T-helper 2 cell treated with Interferon-gamma antibody and Interleukin-4, amounts not matched to agents 5 μg/mL and 100 μg/mL, for 36 hours (primary cell): ENCODE results near the gene PAX5.
A peak's percentile ranks its signal among the peaks of the same experiment; 100 is the strongest.

ENCODE experiments used
- DNase-seq: peaks from one replicate; pipeline ENCODE4 v3.0.0; 2021; ENCODE audit warnings: low spot score
- H3K27ac Mint-ChIP-seq: one replicate; pipeline ENCODE4 v1.8.0; 2021; ENCODE audit warnings: mild to moderate bottlenecking, mixed read lengths
- H3K27me3 Mint-ChIP-seq: one replicate; pipeline ENCODE4 v1.8.0; 2021; ENCODE audit warnings: low read depth, mixed read lengths
- H3K36me3 Mint-ChIP-seq: one replicate; pipeline ENCODE4 v1.8.0; 2021; ENCODE audit warnings: low read depth, mixed read lengths
- H3K4me1 Mint-ChIP-seq: one replicate; pipeline ENCODE4 v1.8.0; 2021; ENCODE audit warnings: low read depth, mixed read lengths
- H3K4me3 Mint-ChIP-seq: one replicate; pipeline ENCODE4 v1.8.0; 2022; ENCODE audit warnings: mild to moderate bottlenecking, moderate library complexity, mixed read lengths
- H3K9me3 Mint-ChIP-seq: one replicate; pipeline ENCODE4 v1.8.0; 2021; ENCODE audit warnings: mixed read lengths

PAX5 gene

GRCh38 chr9:37053684-37054362 lies 19.8 kb upstream of the PAX5 start:
- Mint-ChIP-seq H3K27ac (no peak overlapping the region), H3K9me3 (no peaks in the 10 kb centered on the region), H3K36me3 (no peaks in the 10 kb centered on the region), H3K4me1 (no peaks in the 10 kb centered on the region), H3K27me3 (peaks cover 69% of the 10 kb centered on the region), H3K4me3 (no peak overlapping the region)
- no peak for DNase-seq

GRCh38 chr9:37046683-37047082 lies 12.6 kb upstream of the PAX5 start:
- Mint-ChIP-seq H3K4me3 (no peak overlapping the region), H3K27ac (no peak overlapping the region), H3K9me3 (no peaks in the 10 kb centered on the region), H3K27me3 (peaks cover 66% of the 10 kb centered on the region), H3K36me3 (no peaks in the 10 kb centered on the region), H3K4me1 (no peaks in the 10 kb centered on the region)
- no peak for DNase-seq

- Mint-ChIP-seq H3K36me3 (no peaks in the 10 kb centered on the region), H3K4me3 (no peak overlapping the region), H3K4me1 (peaks cover 2% of the 10 kb centered on the region), H3K9me3 (no peaks in the 10 kb centered on the region), H3K27me3 (peaks cover 78% of the 10 kb centered on the region), H3K27ac (no peak overlapping the region)
- DNase-seq = no peak
These were observed 8.4 kb upstream of the PAX5 start for GRCh38 chr9:37042421-37042820.

GRCh38 chr9:37040508-37041127 lies 6.5 kb upstream of the PAX5 start:
- Mint-ChIP-seq H3K9me3 (no peaks in the 10 kb centered on the region), H3K36me3 (peaks cover 3% of the 10 kb centered on the region), H3K27me3 (peaks cover 82% of the 10 kb centered on the region), H3K4me1 (peaks cover 14% of the 10 kb centered on the region), H3K27ac (no peak overlapping the region), H3K4me3 (no peak overlapping the region)
- no peak for DNase-seq

GRCh38 chr9:37038943-37039464 lies 4.9 kb upstream of the PAX5 start:
- Mint-ChIP-seq H3K4me3 (no peak overlapping the region), H3K36me3 (peaks cover 3% of the 10 kb centered on the region), H3K27ac (no peak overlapping the region), H3K9me3 (no peaks in the 10 kb centered on the region), H3K27me3 (peaks cover 84% of the 10 kb centered on the region), H3K4me1 (peaks cover 18% of the 10 kb centered on the region)
- DNase-seq = no peak

- Mint-ChIP-seq H3K4me1 (peaks cover 18% of the 10 kb centered on the region), H3K27ac (no peak overlapping the region), H3K4me3 (peak overlapping the region; percentile 61), H3K27me3 (peaks cover 84% of the 10 kb centered on the region), H3K9me3 (no peaks in the 10 kb centered on the region), H3K36me3 (peaks cover 3% of the 10 kb centered on the region)
- no peak for DNase-seq
These were observed 4.4 kb upstream of the PAX5 start for GRCh38 chr9:37038302-37038942.

- Mint-ChIP-seq H3K27ac (no peak overlapping the region), H3K27me3 (peaks cover 85% of the 10 kb centered on the region)
These were observed 3.6 kb upstream of the PAX5 start for GRCh38 chr9:37037503-37038301.

GRCh38 chr9:37036776-37037502 lies 2.9 kb upstream of the PAX5 start:
- H3K9me3 Mint-ChIP-seq = no peaks in the 10 kb centered on the region
- peaks cover 18% of the 10 kb centered on the region for H3K4me1 Mint-ChIP-seq
- peak overlapping the region; percentile 2 for H3K27ac Mint-ChIP-seq
- peak; percentile 26 for DNase-seq
- peaks cover 87% of the 10 kb centered on the region for H3K27me3 Mint-ChIP-seq
- peak overlapping the region; percentile 81 for H3K4me3 Mint-ChIP-seq
- H3K36me3 Mint-ChIP-seq = peaks cover 3% of the 10 kb centered on the region

More at GRCh38 chr9:37037503-37038301, 3.6 kb upstream of the PAX5 start:
- peak overlapping the region; percentile 81 for H3K4me3 Mint-ChIP-seq
- DNase-seq = no peak
- no peaks in the 10 kb centered on the region for H3K9me3 Mint-ChIP-seq
- H3K4me1 Mint-ChIP-seq = peaks cover 18% of the 10 kb centered on the region
- peaks cover 3% of the 10 kb centered on the region for H3K36me3 Mint-ChIP-seq

- Mint-ChIP-seq H3K9me3 (no peaks in the 10 kb centered on the region), H3K36me3 (peaks cover 3% of the 10 kb centered on the region), H3K27ac (peak overlapping the region; percentile 13), H3K4me3 (peak overlapping the region; percentile 81), H3K27me3 (peaks cover 87% of the 10 kb centered on the region), H3K4me1 (peaks cover 18% of the 10 kb centered on the region)
- DNase-seq = no peak
These were observed 2.3 kb upstream of the PAX5 start for GRCh38 chr9:37036371-37036775.

- Mint-ChIP-seq H3K36me3 (peaks cover 3% of the 10 kb centered on the region), H3K27ac (peak overlapping the region; percentile 13), H3K9me3 (no peaks in the 10 kb centered on the region), H3K27me3 (peaks cover 87% of the 10 kb centered on the region), H3K4me1 (peaks cover 18% of the 10 kb centered on the region), H3K4me3 (peak overlapping the region; percentile 75)
- no peak for DNase-seq
These were observed 1.7 kb upstream of the PAX5 start for GRCh38 chr9:37035648-37036370.

- Mint-ChIP-seq H3K4me3 (peak overlapping the region; percentile 45), H3K27me3 (peaks cover 88% of the 10 kb centered on the region), H3K27ac (no peak overlapping the region), H3K4me1 (peaks cover 22% of the 10 kb centered on the region), H3K9me3 (no peaks in the 10 kb centered on the region), H3K36me3 (peaks cover 3% of the 10 kb centered on the region)
- DNase-seq = no peak
These were observed 1.0 kb upstream of the PAX5 start for GRCh38 chr9:37034938-37035647.

- H3K4me3 Mint-ChIP-seq = peak overlapping the region; percentile 42
- peak; percentile 28 for DNase-seq
- H3K36me3 Mint-ChIP-seq = peaks cover 3% of the 10 kb centered on the region
- peaks cover 23% of the 10 kb centered on the region for H3K4me1 Mint-ChIP-seq
- no peaks in the 10 kb centered on the region for H3K9me3 Mint-ChIP-seq
- H3K27me3 Mint-ChIP-seq = peaks cover 90% of the 10 kb centered on the region
- H3K27ac Mint-ChIP-seq = no peak overlapping the region
These were observed 353 bp upstream of the PAX5 start for GRCh38 chr9:37034305-37034937.
